Gastroesophageal sphincter (tissue), 3 donors: ENCODE results near the gene UBE2E2.

Experiments
- CTCF ChIP-seq, 4 experiments: fragments of 200-600 bp in 2 of 4; fragments of 450-650 bp in 2 of 4; sonication (generic) in 1 of 4; IDR thresholded peaks; one replicate each; pipeline ENCODE4 v1.5.1; 2017 to 2019; ENCODE audit warnings: antibody characterized with exemption in 4 of 4, mild to moderate bottlenecking in 2 of 4, moderate library complexity in 2 of 4
- POLR2AphosphoS5 ChIP-seq: sonication (generic); formaldehyde crosslinking; IDR thresholded peaks from one replicate; pipeline ENCODE4 v1.6.1; 2017; ENCODE audit warnings: antibody characterized with exemption

DNA sequence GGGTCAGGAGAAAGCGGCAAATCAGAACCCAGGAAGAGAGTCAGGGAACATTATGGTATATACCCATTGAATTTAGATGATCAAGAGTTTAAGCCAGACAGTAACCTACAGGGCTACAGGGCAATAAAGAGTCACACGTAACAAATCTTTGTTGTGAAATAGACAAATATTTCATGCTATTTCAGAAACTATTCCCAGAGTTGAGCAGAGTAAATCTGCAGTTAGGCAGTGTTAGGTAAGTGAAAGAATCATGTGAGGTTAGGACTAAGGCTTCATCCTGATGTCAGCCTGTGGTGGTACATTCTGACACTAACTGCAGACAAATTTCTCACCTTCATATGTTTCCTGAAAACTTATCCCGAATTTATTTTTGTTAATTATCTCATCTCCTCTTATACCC, 153.0 kb downstream of the UBE2E2 start:
- TF ChIP-seq CTCF (IDR thresholded peaks at IDR 0.05): no peak
- no peak for TF ChIP-seq POLR2AphosphoS5
